Stimulated activated CD4-positive, alpha-beta T cell treated with anti-CD3 and anti-CD28 coated beads, Interleukin-2, amount 100 ng/mL, for 4 hours (primary cell): Measurements from ENCODE around the gene FBL.
A peak's percentile ranks its signal among the peaks of the same experiment; 100 is the strongest.

Experiments
- DNase-seq: peaks from one replicate; pipeline ENCODE4 v3.0.0-alpha.2; 2020; ENCODE audit warnings: low read depth

Gene FBL

DNA sequence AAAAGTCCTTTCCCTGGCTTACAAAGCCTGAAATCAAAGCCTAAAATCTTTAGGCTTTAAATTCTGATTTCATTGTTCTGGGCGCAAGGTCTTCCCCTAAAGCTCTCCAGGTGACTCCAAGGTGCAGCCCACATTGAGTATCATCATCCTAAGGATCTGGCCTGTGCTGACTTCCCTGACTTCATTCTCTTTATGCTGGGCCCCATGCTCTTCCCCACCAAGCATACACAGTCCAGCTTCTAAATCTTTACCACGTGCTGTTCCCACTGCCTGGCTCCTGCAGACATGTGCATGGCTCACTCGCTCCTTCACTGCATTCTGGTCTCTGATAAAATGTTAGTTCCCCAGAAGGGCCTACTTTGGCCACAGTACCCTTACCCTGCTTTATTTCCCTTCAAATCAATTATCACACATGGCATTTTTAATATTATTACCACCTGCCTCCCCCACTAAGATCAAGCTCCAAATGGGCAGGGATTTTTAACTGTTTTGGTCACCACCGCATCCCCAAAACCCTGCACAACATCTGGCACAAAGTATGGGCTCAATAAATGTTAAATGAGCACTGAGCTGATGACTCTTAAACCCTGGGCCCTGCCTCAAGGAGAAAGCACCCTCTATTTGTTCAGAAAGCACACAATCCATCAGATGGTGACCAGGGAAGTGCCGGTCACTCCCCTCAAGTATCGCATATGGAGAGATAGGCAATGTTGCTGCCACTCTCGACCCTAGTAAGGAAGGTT is 3.3 kb downstream of the FBL start:
- no peak for DNase-seq

DNA sequence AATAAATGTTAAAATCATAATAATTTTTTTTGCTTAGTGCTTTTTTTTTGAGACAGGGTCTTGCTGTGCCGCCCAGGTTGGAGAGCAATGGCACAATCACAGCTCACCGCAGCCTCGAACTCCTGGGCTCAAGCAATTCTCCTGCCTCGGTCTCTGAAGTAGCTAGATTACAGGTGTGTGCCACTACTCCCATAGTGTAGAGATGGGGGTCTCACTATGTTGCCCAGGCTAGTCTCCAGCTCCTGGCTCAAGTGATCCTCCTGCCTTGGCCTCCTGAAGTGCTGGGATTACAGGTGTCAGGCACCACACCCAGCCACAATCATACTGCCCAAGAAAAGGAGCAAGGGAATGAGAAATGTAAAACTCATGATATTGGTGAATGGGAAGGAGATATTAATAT is 5.1 kb downstream of the FBL start:
- no peak for DNase-seq

DNA sequence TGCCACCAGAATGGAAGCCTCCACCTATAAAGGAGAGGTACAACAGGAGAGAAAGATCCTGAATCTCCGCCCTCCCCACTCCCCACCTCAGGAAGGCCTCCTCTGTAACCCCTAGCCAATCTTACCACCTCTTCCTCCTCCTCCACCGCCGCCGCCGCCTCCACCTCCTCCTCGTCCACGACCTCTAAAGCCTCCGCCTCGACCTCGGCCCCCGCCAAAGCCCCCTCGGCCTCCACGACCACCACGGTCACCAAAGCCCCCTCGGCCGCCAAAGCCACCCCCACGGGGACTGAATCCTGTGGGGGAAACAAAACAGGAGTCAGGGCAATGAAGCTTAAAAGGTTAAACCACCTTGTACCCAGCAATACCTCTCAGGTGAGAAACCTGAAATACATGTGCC is 5.7 kb downstream of the FBL start:
- no peak for DNase-seq

DNA sequence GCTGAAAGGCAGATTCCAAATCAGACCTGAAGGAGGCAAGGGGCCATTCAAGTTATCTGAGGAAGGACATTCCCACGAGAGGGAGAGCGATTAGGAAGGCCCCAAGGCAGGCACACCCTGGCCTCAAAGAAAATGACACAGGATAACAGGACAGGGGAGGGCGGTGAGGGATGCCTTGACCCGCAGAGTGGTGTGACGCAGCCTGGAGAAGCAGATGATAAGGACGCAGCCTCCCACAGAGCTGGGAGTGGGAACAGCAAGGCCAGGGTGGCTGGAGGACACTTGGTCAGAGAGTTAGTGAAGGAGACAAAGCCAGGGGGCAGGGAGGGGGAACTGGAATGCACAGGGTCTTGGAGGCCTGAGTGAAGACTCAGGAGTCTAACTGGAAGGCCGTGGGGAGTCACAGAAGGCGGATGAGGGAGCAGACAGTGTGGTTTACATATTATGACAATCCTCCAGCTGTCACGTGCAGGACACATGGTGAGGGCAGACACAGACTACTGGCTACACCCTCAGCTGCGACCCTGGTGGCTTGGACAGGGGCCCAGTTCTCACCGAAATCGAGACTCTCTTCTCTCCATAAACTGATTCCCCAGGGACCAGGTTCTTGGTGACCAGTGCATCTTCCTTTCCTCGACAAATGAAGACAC is 6.4 kb downstream of the FBL start:
- no peak for DNase-seq

DNA sequence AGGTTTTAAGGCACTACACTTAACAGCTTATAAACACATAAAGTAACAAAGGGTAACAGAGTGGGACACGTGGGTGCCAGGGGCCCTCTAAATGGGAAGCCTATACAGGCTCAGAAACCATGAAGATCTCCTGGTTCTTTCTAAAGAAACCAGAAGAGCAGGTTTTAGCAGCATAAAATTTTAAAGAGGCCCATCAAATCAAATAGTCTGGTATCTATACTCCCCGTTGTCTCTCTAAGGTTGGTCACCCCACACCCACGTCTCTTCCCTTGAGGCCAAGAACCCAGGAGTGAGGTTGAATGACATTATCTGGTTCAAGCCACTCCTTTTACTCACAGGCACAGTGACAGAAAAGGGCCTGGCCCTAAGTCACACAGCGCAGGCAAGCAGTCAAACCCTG is 7.6 kb downstream of the FBL start:
- no peak for DNase-seq

DNA sequence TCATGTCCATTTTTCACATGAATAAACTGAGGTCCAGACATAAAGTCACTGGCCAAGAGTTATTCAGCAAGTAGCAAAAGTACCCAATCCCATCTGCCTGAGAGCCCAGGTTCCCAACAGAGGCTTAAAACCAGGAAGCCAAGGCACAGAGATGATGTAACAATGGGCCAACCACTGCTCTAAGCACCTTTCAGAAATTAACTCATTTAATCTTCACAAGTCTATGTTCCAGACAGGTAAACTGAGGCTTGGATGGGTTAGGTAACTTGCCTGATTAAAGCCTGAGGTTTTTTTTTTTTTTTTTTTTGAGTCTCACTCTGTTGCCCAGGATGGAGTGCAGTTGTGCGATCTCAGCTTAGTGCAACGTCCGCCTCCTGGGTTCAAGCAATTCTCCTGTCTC is 8.2 kb downstream of the FBL start:
- DNase-seq, result no peak

DNA sequence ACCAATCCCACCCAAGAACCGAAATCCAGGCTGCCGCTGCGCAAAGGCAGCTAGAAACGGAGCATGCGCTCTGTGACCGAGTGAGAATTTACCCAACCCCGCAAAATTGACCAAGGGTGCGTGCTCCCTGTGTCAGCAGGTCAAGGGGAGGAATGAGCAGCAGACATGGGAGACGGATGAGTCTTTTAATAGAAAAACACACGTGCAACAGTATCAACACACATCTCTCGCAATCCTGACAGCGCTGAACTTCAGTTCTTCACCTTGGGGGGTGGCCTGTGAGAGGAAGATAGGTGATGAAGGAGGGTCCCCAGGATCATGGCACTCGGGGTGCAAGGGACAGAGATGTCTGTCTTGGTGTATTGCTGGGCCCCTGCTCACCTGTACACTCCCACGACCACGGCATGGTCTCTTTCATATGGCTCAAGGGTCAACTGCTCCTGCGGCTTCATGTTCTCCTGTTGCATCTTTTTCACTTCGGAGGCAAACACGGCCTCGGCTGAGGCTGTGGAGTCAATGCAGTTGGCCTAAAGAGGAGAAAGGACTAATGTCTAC is 11.8 kb downstream of the FBL start:
- no peak for DNase-seq

DNA sequence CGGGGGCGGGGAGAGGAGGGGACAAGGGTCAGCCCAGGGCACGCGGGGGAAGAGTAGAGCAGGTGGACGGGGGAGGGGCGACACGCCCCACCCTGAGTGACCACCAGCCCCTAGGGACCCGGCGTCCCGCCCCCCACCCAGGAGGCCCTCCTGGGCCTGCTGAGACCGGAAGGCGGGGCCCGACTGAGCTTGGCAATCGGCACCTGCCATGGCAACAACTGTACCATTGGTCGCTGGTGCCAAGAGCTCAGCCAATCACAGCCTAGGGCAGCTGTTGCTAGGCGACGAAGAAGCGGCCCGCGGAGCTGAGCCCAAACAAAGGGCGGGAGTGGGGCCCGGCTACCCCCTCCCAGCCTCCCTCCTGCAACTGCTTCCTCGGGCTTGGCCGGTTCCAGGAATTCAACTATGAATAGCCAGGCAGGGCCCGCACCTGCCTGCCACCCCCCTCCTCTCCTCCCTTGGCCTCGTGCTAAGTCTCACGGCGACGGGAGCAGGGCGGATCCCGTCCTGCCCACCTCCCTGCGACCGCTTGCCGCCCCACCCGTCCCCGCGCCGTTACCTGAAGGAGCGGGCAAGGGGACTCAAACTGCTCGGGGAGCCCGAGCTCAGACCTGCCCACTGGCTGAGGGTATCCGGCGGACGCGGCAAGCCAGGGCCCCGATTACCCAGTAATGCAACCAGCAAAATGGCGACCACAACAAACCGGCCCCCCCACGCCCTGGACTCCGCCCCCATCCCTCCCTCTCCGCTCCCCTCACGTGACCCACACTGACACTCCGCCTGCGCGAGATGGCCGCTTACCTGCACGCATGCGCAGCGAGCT is 12.5 kb downstream of the FBL start, which contains the start of gene DYRK1B:
Gene DYRK1B (minus strand): TSS at position 699 of the 823 bp plus-strand sequence. CDS start 2,295 bp downstream, outside the sequence.
- peak; percentile 94 for DNase-seq

DNA sequence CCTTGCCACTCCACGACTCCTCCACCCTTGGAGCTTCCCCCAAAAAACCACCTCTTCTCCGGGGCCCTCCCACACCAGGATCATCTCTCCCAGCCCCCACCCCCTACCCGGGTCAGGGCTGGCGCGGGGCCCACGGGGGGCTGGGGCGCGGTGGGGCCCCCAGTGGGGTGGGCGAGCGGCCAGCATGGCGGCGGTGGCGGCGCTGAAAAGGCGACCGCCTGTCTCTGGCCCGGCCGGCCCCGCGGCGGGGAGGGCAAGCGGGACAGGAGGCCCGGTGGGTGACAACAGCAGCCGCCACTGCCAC is 13.1 kb downstream of the FBL start:
- no peak for DNase-seq

DNA sequence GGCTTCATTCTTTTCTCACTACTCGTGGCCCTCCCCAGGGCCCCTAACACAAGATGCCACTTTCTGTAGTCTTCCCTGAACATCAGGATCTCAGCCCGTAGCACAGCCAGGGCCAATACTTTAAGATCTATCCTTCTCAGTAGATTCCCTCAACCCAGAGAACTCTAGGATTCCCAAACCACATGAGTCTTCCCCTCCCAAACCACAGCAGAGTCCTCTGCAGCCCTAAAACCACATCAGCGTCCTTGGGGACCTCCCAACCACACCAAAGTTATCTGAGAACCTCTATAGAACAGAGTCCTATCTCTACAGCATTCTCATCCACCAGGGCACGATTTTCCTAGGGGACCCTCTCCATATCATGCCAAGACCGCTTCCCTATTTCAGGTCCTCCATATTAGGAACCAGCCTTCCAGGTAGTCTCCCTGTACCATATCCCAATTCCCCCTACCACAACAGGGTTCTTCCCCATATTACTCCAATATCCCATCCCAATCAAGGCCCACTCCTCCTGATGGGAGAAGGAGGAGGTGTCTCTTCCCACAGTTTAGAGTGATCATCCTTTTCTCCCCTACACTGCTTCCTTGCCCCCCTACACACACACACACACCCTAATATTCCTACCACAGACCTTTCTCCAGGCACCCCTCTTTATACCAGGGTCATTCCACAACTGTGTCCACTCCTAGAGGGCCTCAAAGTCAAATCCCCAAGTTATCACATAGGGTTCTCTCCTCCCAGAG is 13.7 kb downstream of the FBL start:
- no peak for DNase-seq

DNA sequence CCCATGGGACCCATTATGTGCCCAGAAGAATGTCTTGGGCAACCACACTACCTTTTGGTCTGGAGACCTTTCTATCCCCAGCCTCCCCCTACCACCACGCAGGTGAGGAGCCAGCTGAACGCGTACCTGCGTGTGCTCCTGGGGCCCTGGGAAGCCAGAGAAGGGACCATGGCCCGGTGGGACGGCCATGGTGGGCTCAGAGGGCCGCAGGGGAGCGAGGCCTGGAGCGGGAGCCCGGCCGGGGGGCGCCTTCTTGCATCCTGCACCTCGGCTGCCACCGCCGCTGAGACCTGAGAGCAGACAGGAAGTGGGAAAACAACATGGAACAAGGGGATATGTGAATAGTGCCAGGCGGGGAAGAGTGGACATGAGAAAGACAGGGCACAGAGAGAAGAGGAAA is 14.5 kb downstream of the FBL start:
- DNase-seq, result no peak

DNA sequence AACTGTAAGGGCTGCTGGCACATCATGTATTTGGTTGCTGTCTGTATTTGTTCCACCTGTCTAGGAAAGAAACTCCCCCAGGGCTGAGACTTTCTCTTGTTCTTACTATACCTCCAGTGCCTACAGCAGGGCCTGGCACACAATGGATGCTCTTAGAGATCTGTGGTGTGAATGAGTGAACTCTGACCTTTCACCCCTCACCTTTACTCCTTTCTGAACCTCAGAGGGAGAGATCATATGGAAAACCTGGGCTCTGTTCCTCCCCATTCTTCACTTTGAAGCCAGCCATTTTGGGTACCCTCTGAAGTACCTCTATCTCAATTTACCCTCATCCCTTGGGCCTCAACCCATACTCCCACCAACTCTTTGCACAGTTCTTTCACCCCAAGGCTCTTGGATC is 15.3 kb downstream of the FBL start:
- DNase-seq, result no peak

DNA sequence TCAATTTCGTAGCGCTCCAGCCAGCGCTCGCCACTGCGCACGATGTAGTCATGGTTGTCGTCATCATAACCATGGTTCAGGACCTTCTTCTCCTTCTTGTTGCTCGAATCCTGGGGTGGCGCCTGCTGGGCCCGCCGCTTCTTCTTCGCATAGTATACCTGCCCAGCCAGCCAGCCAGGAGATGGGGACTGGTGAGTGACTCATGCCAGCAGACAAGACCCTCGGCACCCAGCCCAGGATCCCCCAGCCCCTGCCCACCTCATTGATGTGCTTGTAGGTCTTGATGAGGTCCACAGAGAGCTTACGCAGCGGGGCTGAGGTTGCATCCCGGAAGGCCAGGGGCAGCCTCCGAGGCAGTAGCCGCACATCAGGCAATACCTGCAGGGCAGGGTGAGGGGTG is 15.8 kb downstream of the FBL start:
- DNase-seq, result no peak

DNA sequence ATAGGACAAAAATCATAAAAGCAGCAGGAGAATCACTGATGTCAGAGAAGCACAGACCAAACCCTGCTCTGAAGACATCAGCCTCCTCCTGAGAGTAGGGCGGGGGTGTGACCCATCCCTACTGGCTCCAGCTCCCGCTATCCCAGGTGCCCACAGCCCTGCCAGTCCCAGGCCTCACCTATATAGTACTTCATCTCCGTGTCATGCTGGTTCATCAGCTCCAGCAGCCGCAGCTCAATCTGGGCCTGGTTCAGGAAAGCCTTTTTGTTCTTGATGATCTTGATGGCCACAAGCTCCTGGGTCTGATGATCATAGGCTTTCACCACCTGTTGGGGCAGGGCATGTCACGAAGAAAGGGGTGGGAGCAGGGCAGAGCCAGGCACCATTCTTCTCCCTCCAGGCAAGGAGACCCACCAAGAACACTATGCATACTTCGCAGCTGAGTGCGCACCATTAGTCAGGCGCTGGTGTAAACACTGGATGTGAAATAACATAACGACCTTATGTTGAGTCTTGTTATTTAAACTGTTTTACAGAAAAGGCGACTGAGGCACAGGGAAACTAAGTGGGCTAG is 16.4 kb downstream of the FBL start:
- DNase-seq, result no peak

DNA sequence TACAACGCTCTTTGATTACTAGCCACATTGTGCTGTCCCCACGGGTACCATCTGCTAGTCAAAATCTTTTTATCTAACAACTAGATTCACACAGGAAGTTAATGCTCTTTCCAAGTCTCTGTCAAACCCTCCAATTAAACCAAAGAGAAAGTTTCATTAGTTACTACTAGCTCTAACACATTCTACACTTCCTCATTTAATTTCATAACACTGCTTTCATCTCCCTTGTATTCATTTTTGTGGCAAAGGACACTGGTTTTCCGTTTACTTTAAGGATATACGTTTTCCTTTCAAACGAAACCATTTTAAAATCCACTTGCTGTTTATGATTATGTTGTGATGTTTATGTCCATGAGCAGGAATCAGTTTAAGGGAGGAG is 17.5 kb downstream of the FBL start:
- DNase-seq, result no peak

DNA sequence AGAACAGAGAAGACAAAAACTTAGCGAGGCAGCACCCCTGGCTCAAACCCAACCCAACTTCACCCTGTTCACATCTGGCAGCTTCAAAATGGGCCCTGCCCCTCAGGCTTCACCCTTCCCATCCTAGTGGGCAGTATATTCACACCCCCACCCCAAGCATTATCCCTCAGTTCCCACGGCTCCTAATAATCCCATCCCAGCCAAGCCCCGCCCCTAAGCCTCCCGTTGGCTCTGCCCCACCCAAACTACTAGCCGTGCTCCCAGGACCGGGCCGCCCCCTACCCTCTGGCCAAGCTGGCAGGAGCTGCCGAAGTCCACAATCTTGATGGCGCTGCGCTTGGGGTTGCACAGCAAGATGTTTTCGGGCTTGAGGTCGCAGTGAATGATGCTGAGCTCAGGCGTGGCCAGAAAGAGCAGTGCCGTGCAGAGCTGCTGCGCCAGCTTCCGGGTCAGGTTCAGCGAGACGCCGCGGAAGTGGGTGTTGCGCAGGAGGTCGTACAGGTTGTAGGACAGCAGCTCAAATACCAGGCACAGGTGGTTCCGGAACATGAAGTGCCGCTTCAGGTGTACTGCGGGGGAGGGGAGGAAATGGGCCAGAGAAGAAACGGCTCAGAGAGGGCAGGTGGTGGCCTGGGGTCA is 18.0 kb downstream of the FBL start:
- no peak for DNase-seq

DNA sequence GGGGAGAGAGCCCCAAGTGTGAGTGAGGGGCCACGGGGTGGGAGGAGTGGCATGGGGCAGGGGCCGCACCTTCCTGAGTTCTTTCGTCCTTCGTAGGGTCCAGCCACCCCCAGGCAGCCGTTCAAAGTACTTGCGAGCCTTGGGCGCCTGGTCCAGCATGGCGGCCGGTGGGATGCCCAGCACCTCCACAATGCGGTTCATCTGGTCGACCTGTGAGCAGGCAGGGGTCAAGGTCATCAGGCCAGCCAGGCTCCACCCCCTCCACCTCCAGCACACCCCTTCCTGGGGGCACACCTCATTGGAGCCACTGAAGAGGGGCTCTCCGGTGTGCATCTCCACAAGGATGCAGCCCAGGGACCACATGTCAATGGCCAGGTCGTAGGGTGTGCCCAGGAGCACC is 19.0 kb downstream of the FBL start:
- DNase-seq, result no peak

DNA sequence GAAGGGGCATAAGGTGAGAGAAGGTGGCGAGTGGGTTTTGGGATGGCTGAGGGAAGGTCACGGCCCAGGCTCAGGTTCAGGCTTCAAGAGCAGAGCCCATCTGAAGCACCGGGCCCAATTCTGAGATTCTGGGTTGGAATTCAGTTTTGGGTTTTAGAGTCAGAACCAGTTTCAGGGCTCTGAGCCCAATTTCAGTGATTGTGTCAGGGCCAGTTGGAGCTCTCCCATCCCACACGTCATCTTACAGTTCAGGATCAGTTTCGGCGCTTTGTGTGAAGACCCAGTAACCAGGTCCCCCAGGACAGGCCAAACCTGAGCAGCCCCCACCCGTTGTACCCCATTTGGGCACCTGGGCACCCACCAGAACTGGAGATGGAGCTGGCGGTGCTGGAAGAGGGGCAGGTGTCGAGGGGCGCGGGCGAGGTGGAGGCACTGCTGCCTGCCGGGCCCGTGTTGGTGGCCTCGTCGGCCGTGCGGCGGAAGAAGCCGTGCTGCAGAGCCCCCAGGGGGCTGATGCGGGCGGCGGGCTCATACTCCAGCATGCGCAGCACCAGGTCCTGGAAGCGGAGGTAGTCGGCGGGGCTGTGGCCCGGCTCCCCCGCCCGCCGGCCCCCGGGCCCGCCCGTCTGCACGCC is 19.8 kb downstream of the FBL start:
- DNase-seq, result no peak

DNA sequence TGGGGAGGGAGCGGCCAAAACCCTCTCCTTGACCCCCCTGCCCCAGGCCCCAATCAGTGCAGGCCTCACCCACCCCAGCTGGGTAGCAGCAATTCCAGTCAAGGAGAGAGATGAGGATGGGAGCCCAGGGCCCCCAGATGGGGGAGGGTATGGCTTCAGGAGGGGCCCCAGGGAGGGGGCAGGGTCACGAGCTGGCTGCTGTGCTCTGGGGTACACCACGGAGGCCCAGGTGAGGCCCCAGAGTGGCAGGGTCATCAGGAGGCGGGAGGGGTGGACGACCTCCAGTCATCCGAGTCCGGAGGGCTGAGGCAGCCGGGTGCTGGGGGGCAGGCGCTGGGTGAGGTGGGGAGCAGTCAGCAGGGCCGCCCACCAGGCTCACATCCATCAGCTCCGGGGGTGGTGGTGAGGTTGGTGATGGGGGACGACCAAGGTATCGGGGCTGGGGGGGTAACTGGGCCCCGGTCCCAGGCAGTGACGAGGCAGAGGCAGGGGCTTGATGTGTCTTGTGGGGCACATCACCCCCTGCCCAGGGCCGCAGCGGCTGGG is 20.6 kb downstream of the FBL start:
- no peak for DNase-seq

DNA sequence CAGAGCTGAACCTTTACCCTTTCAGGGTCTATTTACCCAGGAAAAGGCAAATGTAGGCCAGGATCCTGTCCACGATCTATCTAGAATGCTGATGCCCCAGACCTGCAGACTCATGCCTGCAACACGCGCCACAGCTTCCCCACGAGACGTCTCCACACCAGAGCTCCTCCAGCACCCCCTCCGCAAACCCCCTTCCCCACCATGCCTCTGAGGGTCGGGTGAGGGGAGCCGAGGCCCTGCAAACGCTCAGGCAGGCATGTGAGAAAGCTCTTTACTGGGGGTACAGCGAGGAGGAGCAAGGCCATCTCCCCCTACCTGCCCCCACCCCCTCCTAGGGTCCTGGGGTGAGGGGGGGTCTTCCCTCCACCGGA is 21.1 kb downstream of the FBL start:
- DNase-seq, result no peak
